Measurements from ENCODE around the gene GRAMD2B.

Gene GRAMD2B

GRCh38 chr5:126450907-126451306 lies 27.7 kb downstream of the GRAMD2B start (continued):
- TF ChIP-seq ZNF18 (tag by site-specific recombination; IDR thresholded peaks at IDR 0.05) (no peak), HOXC10 (CRISPR knock-in tag; IDR thresholded peaks at IDR 0.05) (no peak), WT1 (tag by site-specific recombination; IDR thresholded peaks at IDR 0.05) (no peak), ZNF132 (tag by site-specific recombination; IDR thresholded peaks at IDR 0.05; ENCODE audit: borderline replicate concordance) (no peak)

- Histone ChIP-seq H3K4me3 (ENCODE audit: low read depth, low read length) (no peak overlapping the region), H3K27ac (ENCODE audit: extremely low read depth, low read depth, low read length) (no peak overlapping the region), H3K9me3 (ENCODE audit: control insufficient read depth, insufficient read depth, low read depth, low read length) (no peaks in the 10 kb centered on the region), H3K36me3 (ENCODE audit: control insufficient read depth in 2 of 2, insufficient read depth in 1 of 2, low read length in 2 of 2) (no peaks in the 10 kb centered on the region), H3K4me1 (ENCODE audit: control insufficient read depth, insufficient read depth, low read length) (peaks cover 7% of the 10 kb centered on the region; the same call in 1 of the 2 replicates)
- TF ChIP-seq KLF10 (tag by site-specific recombination; IDR thresholded peaks at IDR 0.05) (no peak), HOXD13 (CRISPR knock-in tag; IDR thresholded peaks at IDR 0.05; ENCODE audit: borderline replicate concordance) (no peak), ZNF473 (tag by site-specific recombination; IDR thresholded peaks at IDR 0.05) (no peak), RBAK (tag by site-specific recombination; IDR thresholded peaks at IDR 0.05) (no peak), ZNF19 (tag by site-specific recombination; IDR thresholded peaks at IDR 0.05; ENCODE audit: low read depth) (no peak), TCF7L2 (IDR thresholded peaks at IDR 0.05; ENCODE audit: borderline replicate concordance, low read depth, low read length) (no peak), ZFP3 (tag by site-specific recombination; IDR thresholded peaks at IDR 0.05; ENCODE audit: low read depth) (no peak), ZSCAN23 (tag by site-specific recombination; IDR thresholded peaks at IDR 0.05) (no peak), KLF8 (tag by site-specific recombination; IDR thresholded peaks at IDR 0.05) (no peak), ZNF133 (tag by site-specific recombination; IDR thresholded peaks at IDR 0.05) (no peak), ZNF155 (tag by site-specific recombination; IDR thresholded peaks at IDR 0.05) (no peak), ZNF658 (tag by site-specific recombination; IDR thresholded peaks at IDR 0.05) (no peak), ZNF184 (tag by site-specific recombination; IDR thresholded peaks at IDR 0.05) (no peak), ZNF707 (tag by site-specific recombination; IDR thresholded peaks at IDR 0.05) (no peak), BCL11A (tag by site-specific recombination; IDR thresholded peaks at IDR 0.05; ENCODE audit: low read depth) (no peak)
- POLR2A ChIA-PET: no interaction called here
- CTCF ChIA-PET: no interaction called here
Observed at GRCh38 chr5:126452477-126452876, 29.3 kb downstream of the GRAMD2B start.

GRCh38 chr5:126454081-126454480 lies 30.9 kb downstream of the GRAMD2B start:
- TF ChIP-seq ZNF692 (tag by site-specific recombination; IDR thresholded peaks at IDR 0.05) (no peak), ZBTB17 (tag by site-specific recombination; IDR thresholded peaks at IDR 0.05) (peak; percentile 94)
- ChIA-PET CTCF (no interaction called here), POLR2A (no interaction called here)
- no peak overlapping the region for H3K27ac ChIP-seq (ENCODE audit: extremely low read depth, low read depth, low read length)
- no peaks in the 10 kb centered on the region for H3K36me3 ChIP-seq (ENCODE audit: control insufficient read depth in 2 of 2, insufficient read depth in 1 of 2, low read length in 2 of 2)
- H3K4me3 ChIP-seq (ENCODE audit: low read depth, low read length): no peak overlapping the region
- H3K9me3 ChIP-seq (ENCODE audit: control insufficient read depth, insufficient read depth, low read depth, low read length): no peaks in the 10 kb centered on the region
- H3K4me1 ChIP-seq (ENCODE audit: control insufficient read depth, insufficient read depth, low read length): peaks cover 7% of the 10 kb centered on the region; the same call in 1 of the 2 replicates

GRCh38 chr5:126454535-126454934 lies 31.3 kb downstream of the GRAMD2B start:
- H3K27ac ChIP-seq (ENCODE audit: extremely low read depth, low read depth, low read length): no peak overlapping the region
- TF ChIP-seq WT1 (tag by site-specific recombination; IDR thresholded peaks at IDR 0.05): no peak
- no peak for TF ChIP-seq ZBTB6 (tag by site-specific recombination; IDR thresholded peaks at IDR 0.05)
- TF ChIP-seq ZNF571 (tag by site-specific recombination; IDR thresholded peaks at IDR 0.05): no peak
- no peak for TF ChIP-seq ZBTB26 (tag by site-specific recombination; optimal IDR thresholded peaks at IDR 0.05)
- TF ChIP-seq ZNF423 (tag by site-specific recombination; IDR thresholded peaks at IDR 0.05): no peak
- TF ChIP-seq IKZF3 (tag by site-specific recombination; IDR thresholded peaks at IDR 0.05): no peak
- TF ChIP-seq ZNF112 (tag by site-specific recombination; IDR thresholded peaks at IDR 0.05): no peak

More at GRCh38 chr5:126454535-126454934, 31.3 kb downstream of the GRAMD2B start:
- no peak overlapping the region for H3K4me3 ChIP-seq (ENCODE audit: low read depth, low read length)
- H3K4me1 ChIP-seq (ENCODE audit: control insufficient read depth, insufficient read depth, low read length): peaks cover 7% of the 10 kb centered on the region; the same call in 1 of the 2 replicates
- no peaks in the 10 kb centered on the region for H3K36me3 ChIP-seq (ENCODE audit: control insufficient read depth in 2 of 2, insufficient read depth in 1 of 2, low read length in 2 of 2)
- no peaks in the 10 kb centered on the region for H3K9me3 ChIP-seq (ENCODE audit: control insufficient read depth, insufficient read depth, low read depth, low read length)
- ChIA-PET POLR2A (no interaction called here), CTCF (no interaction called here)

Data from HEK293 (cell line).